ENCODE results near the gene ABCB9. TPM values are rescaled to one million over a fixed set of nuclear protein-coding genes. Genes with fewer than 3 reads are reported as not detected.

Gene ABCB9
- total RNA-seq, 2 experiments from 2014 or later: 4.7 to 6.7 TPM

- Mint-ChIP-seq H3K27me3 (no peaks in the 10 kb centered on the region), H3K36me3 (ENCODE audit: low read depth) (no peaks in the 10 kb centered on the region), H3K4me3 (no peak overlapping the region), H3K27ac (no peak overlapping the region), H3K9me3 (no peaks in the 10 kb centered on the region), H3K4me1 (no peaks in the 10 kb centered on the region)
- ChIA-PET POLR2A (no interaction called here), CTCF (interaction anchor here (1.0 kb wide), 1 partner anchor 14 kb away, joined by 3 read pairs; no protein-coding TSS in a partner anchor)
- no peak for DNase-seq
These were observed 33.7 kb upstream of the ABCB9 start for GRCh38 chr12:122999986-123000420.

DNA sequence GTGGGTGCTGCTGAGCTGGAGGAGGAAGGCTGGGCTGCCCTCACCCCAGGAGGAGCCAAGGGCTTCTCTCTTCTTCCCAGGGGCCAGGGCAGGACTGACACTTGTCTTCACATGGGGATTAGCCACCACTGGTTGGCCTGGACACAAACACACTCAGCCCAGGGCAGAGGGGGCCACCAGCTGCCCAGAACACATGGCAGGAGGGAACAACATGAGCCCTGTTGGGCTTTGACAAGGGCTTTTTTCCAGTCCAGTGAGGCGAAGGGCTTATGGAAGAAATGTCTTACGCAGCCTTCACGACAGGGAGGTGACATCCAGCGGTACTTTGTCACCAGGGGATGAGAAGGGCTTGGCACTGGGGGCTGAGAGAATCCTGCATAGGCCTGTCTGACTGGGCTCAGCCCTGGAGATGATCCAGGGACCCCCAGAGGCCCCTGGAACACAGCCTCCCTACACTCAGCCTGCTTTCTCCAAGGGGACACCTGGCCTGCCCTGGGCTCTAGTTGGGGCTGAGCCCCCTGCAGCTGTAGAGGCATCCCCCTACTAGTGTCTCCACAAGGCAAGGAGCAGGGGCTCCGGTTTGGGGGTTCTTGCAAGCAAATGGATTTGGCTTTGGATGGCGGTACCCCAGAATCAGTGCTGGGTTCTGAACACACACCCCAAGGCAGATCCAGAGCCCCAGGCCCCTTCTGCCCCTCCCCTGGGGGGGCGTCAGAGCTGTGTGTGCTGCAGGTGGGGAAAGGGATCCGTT is 33.1 kb upstream of the ABCB9 start:
- ChIA-PET POLR2A (no interaction called here), CTCF (no interaction called here)
- Mint-ChIP-seq H3K36me3 (ENCODE audit: low read depth) (no peaks in the 10 kb centered on the region), H3K9me3 (no peaks in the 10 kb centered on the region), H3K4me3 (no peak overlapping the region), H3K27me3 (no peaks in the 10 kb centered on the region), H3K4me1 (no peaks in the 10 kb centered on the region), H3K27ac (no peak overlapping the region)
- DNase-seq: no peak

DNA sequence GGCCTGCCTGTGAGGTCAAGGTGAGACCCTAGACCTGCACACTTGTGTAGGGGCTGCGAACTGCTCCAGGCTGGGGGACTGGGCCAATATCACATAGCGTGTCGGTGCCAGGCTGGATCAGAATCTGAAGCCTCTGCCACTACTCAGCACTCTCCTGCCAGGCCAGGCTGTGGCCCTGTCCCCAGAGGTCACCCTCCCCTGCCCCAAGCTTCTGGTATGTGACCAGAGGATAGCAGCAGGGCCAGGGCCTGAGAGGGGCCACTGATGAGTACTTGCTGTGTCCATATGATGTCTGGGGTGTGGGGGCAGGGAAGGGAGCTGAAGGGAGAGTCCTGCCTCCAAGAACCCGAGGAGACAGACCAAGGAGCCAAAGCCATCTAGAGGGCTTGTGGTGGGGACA is 32.1 kb upstream of the ABCB9 start:
- no peak overlapping the region for H3K27ac Mint-ChIP-seq
- H3K36me3 Mint-ChIP-seq (ENCODE audit: low read depth): no peaks in the 10 kb centered on the region
- ChIA-PET POLR2A (no interaction called here), CTCF (interaction anchor here (0.9 kb wide), 1 partner anchor 234 kb away, joined by 3 read pairs; the partner anchor contains the start of genes MPHOSPH9 and MTRFR)
- DNase-seq: no peak
- no peaks in the 10 kb centered on the region for H3K4me1 Mint-ChIP-seq
- H3K4me3 Mint-ChIP-seq: no peak overlapping the region
- H3K9me3 Mint-ChIP-seq: no peaks in the 10 kb centered on the region
- H3K27me3 Mint-ChIP-seq: no peaks in the 10 kb centered on the region

GRCh38 chr12:122997343-122998250 is 31.3 kb upstream of the ABCB9 start:
- no peaks in the 10 kb centered on the region for H3K27me3 Mint-ChIP-seq
- H3K27ac Mint-ChIP-seq: peak overlapping the region; percentile 41
- H3K9me3 Mint-ChIP-seq: no peaks in the 10 kb centered on the region
- ChIA-PET CTCF (interaction anchor here (0.8 to 0.9 kb wide), 2 partner anchors 235 to 241 kb away, joined by 3 read pairs; partner anchors contain the start of genes MPHOSPH9 and MTRFR), POLR2A (no interaction called here)
- no peaks in the 10 kb centered on the region for H3K36me3 Mint-ChIP-seq (ENCODE audit: low read depth)
- no peaks in the 10 kb centered on the region for H3K4me1 Mint-ChIP-seq
- DNase-seq: no peak
- no peak overlapping the region for H3K4me3 Mint-ChIP-seq

GRCh38 chr12:122996621-122997342 is 30.5 kb upstream of the ABCB9 start:
- no peak overlapping the region for H3K4me3 Mint-ChIP-seq
- CTCF ChIA-PET: interaction anchor here (0.8 kb wide), 1 partner anchor 241 kb away, joined by 3 read pairs; no protein-coding TSS in a partner anchor
- no peak for DNase-seq

DNA sequence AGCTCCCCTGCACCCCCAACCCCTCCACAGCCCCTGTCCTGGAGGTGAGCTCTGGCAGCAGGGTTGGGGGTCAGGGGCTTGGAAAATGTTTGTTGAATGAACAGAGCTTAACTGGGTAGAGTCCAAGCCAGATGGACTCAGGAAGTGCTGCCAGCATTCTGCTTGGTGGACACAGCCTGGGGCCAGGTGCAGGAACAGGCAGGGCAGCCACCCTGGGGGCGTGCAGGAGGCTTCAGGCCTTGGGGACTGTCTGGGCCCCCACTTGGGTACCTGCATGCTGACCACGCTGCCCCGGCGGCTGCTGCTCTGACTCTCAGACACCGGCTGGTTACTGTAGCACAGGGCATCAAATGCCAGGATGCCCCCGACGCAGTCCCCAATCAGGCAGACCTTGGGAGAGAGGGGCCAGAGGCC is 29.9 kb upstream of the ABCB9 start:
- H3K36me3 Mint-ChIP-seq (ENCODE audit: low read depth): no peaks in the 10 kb centered on the region
- H3K4me1 Mint-ChIP-seq: no peaks in the 10 kb centered on the region
- POLR2A ChIA-PET: no interaction called here
- no peaks in the 10 kb centered on the region for H3K27me3 Mint-ChIP-seq
- no peak overlapping the region for H3K4me3 Mint-ChIP-seq
- CTCF ChIA-PET: interaction anchor here (0.6 kb wide), 1 partner anchor 591 kb away, joined by 4 read pairs; no protein-coding TSS in a partner anchor
- no peak overlapping the region for H3K27ac Mint-ChIP-seq
- no peaks in the 10 kb centered on the region for H3K9me3 Mint-ChIP-seq
- DNase-seq: no peak

More at GRCh38 chr12:122996621-122997342, 30.5 kb upstream of the ABCB9 start:
- Mint-ChIP-seq H3K9me3 (no peaks in the 10 kb centered on the region), H3K36me3 (ENCODE audit: low read depth) (no peaks in the 10 kb centered on the region), H3K27ac (no peak overlapping the region), H3K27me3 (no peaks in the 10 kb centered on the region), H3K4me1 (no peaks in the 10 kb centered on the region)
- POLR2A ChIA-PET: no interaction called here

- Mint-ChIP-seq H3K4me1 (no peaks in the 10 kb centered on the region), H3K36me3 (ENCODE audit: low read depth) (no peaks in the 10 kb centered on the region), H3K27me3 (no peaks in the 10 kb centered on the region), H3K9me3 (no peaks in the 10 kb centered on the region), H3K27ac (peak overlapping the region; percentile 25), H3K4me3 (no peak overlapping the region)
- POLR2A ChIA-PET: no interaction called here
- DNase-seq: no peak
- CTCF ChIA-PET: interaction anchor here (0.6 kb wide), 3 partner anchors 42 to 593 kb away, joined by 3 to 4 read pairs (median 4); no protein-coding TSS in a partner anchor
These were observed 29.4 kb upstream of the ABCB9 start for GRCh38 chr12:122995503-122996187.

- H3K4me1 Mint-ChIP-seq: no peaks in the 10 kb centered on the region
- no peaks in the 10 kb centered on the region for H3K9me3 Mint-ChIP-seq
- H3K27me3 Mint-ChIP-seq: no peaks in the 10 kb centered on the region
- H3K4me3 Mint-ChIP-seq: no peak overlapping the region
- no peaks in the 10 kb centered on the region for H3K36me3 Mint-ChIP-seq (ENCODE audit: low read depth)
- DNase-seq: no peak
- H3K27ac Mint-ChIP-seq: no peak overlapping the region
- ChIA-PET CTCF (interaction anchor here (0.6 kb wide), 1 partner anchor 43 kb away, joined by 3 read pairs; no protein-coding TSS in a partner anchor), POLR2A (no interaction called here)
These were observed 28.7 kb upstream of the ABCB9 start for GRCh38 chr12:122994781-122995502.

- CTCF ChIA-PET: interaction anchor here (0.6 kb wide), 1 partner anchor 466 kb away, joined by 4 read pairs; no protein-coding TSS in a partner anchor
These were observed 27.9 kb upstream of the ABCB9 start for GRCh38 chr12:122994140-122994675.

GRCh38 chr12:122992386-122992785 is 26.1 kb upstream of the ABCB9 start:
- Mint-ChIP-seq H3K27me3 (no peaks in the 10 kb centered on the region), H3K9me3 (no peaks in the 10 kb centered on the region), H3K36me3 (ENCODE audit: low read depth) (no peaks in the 10 kb centered on the region), H3K4me3 (no peak overlapping the region), H3K4me1 (no peaks in the 10 kb centered on the region), H3K27ac (no peak overlapping the region)
- POLR2A ChIA-PET: interaction anchor here (0.6 kb wide), 1 partner anchor 299 kb away, joined by 3 read pairs; no protein-coding TSS in a partner anchor
- no peak for DNase-seq
- CTCF ChIA-PET: no interaction called here

More at GRCh38 chr12:122994140-122994675, 27.9 kb upstream of the ABCB9 start:
- Mint-ChIP-seq H3K4me3 (no peak overlapping the region), H3K27me3 (no peaks in the 10 kb centered on the region), H3K9me3 (no peaks in the 10 kb centered on the region), H3K4me1 (no peaks in the 10 kb centered on the region), H3K36me3 (ENCODE audit: low read depth) (no peaks in the 10 kb centered on the region), H3K27ac (no peak overlapping the region)
- POLR2A ChIA-PET: no interaction called here
- no peak for DNase-seq

DNA sequence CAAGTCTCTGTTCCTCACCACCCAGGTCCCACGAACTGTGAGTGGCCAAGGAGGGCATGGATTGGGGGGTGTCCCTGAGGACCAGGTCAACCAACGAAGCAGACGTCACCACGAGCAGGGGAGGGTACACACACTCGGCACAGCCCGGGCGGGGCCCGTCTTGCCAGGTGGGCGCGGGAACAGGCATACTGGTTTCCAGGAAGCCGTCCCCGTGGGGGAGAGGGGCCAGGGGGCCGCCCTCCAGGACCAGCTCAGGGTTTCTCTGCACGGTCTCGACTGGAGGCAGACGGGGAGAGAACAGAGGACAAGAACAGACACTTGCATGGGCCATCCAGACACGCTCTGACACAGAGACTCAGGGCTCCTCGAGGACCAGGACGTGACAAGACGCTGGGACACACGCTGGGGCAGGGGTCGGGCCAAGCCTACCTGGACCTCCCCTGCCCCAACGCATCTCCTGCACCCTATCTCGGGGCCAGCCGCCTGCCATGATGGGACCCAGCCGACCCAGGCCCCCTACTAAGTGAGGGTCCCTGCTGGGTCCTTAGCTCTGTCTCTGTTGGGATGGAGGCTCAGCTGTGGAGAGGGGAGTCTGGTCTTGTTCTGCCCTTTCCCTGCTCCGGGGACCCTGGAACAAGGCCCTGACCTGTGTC is 25.5 kb upstream of the ABCB9 start:
- DNase-seq: no peak
- Mint-ChIP-seq H3K9me3 (no peaks in the 10 kb centered on the region), H3K27ac (no peak overlapping the region), H3K36me3 (ENCODE audit: low read depth) (no peaks in the 10 kb centered on the region), H3K4me1 (no peaks in the 10 kb centered on the region), H3K4me3 (no peak overlapping the region), H3K27me3 (no peaks in the 10 kb centered on the region)
- CTCF ChIA-PET: interaction anchor here (1.1 to 1.8 kb wide), 2 partner anchors 10 kb away, joined by 4 to 6 read pairs; no protein-coding TSS in a partner anchor
- POLR2A ChIA-PET: interaction anchor here (0.6 kb wide), 1 partner anchor 298 kb away, joined by 3 read pairs; no protein-coding TSS in a partner anchor
